Left cardiac atrium (tissue), 2 donors: ENCODE measurements around the gene C12orf75. TPM values are rescaled to one million over a fixed set of nuclear protein-coding genes. Genes with fewer than 3 reads are reported as not detected.

Experiments
- total RNA-seq, 2 donors: library from RNA; stranded (reverse); fragmentation: NEBNext Ultra II Directional; extraction: Animal tissue kit (Norgen Biotek cat#: 25700); gene quantifications; one replicate each; pipeline ENCODE4 v1.2.1, GENCODE V29; 2021
- donor health status: DM: no; HTN: yes; CAD: no; lungs with severe emphysema.
- donor health status: DM: yes; HTN: yes; CAD: no.

Gene C12orf75
- total RNA-seq, 2 donors from 2014 or later, result 2.8 to 4.8 TPM

Other genes with a start within 250 kb of the C12orf75 start
- gene ALDH1L2, start 246.2 kb upstream of the C12orf75 start, total RNA-seq, result 1 to 10 TPM; 7.4 to 9.0 TPM
- 10 to 100 TPM; 23.1 to 28.9 TPM for gene WASHC4, start 223.0 kb upstream of the C12orf75 start, total RNA-seq
- gene APPL2, start 94.5 kb upstream of the C12orf75 start, total RNA-seq, result 10 to 100 TPM; 18.2 to 19.2 TPM